Uterus (tissue), 4 donors: ENCODE results near the gene FNDC5. TPM values are rescaled to one million over a fixed set of nuclear protein-coding genes. Genes with fewer than 3 reads are reported as not detected.

Experiments
- DNase-seq, 2 donors: peaks; one replicate each; pipeline ENCODE4 v3.0.0-alpha.2; 2019 to 2020
- H3K27ac ChIP-seq, 2 donors: fragments of 200-600 bp; sonication (generic); 1 replicate in 1 of 2; 2 replicates in 1 of 2; pipeline ENCODE4 v1.5.1; 2016 to 2018
- H3K27me3 ChIP-seq, 2 donors: fragments of 200-600 bp; sonication (generic); one replicate each; pipeline ENCODE4 v1.5.1; 2018 to 2019; ENCODE audit warnings: control low read depth in 1 of 2
- H3K36me3 ChIP-seq, 2 donors: fragments of 200-600 bp; sonication (generic); one replicate each; pipeline ENCODE4 v1.5.1; 2019; ENCODE audit warnings: control low read depth in 1 of 2
- H3K4me1 ChIP-seq, 2 donors: fragments of 200-600 bp; sonication (generic); one replicate each; pipeline ENCODE4 v1.5.1; 2018 to 2019; ENCODE audit warnings: control low read depth in 1 of 2
- H3K4me3 ChIP-seq, 2 donors: fragments of 200-600 bp; sonication (generic); 1 replicate in 1 of 2; 2 replicates in 1 of 2; pipeline ENCODE4 v1.5.1; 2018 to 2019; ENCODE audit warnings: mild to moderate bottlenecking in 1 of 2
- H3K9me3 ChIP-seq, 2 donors: fragments of 200-600 bp; sonication (generic); one replicate each; pipeline ENCODE4 v1.5.1; 2019; ENCODE audit warnings: control low read depth in 1 of 2
- POLR2A ChIP-seq, 2 donors: fragments of 450-650 bp; IDR thresholded peaks; one replicate each; pipeline ENCODE4 v1.6.1; 2016; ENCODE audit warnings: antibody characterized with exemption in 2 of 2, mild to moderate bottlenecking in 1 of 2, moderate library complexity in 1 of 2
- intact Hi-C: fragments of 100-400 bp; cut with DNase I; formaldehyde crosslinking; loops from one replicate; pipeline ENCODE4 v1.15.1; 2023; ENCODE audit warnings: low total_unique reads
- total RNA-seq, 4 donors: library from RNA; depleted of rRNA in 3 of 4; stranded (reverse); fragments of >200 nt in 3 of 4; gene quantifications; one replicate each; pipeline versions ENCODE4 v1.1.0 to v1.2.4, GENCODE V29; 2014 to 2023
- TF ChIP-seq, protein P1 (sequence below), 4 experiments: fragments of 200-600 bp in 2 of 4; fragments of 450-650 bp in 2 of 4; sonication (generic) in 2 of 4; IDR thresholded peaks; one replicate each; pipeline ENCODE4 v1.5.1; 2016 to 2019; ENCODE audit warnings: antibody characterized with exemption in 4 of 4, mild to moderate bottlenecking in 2 of 4, moderate library complexity in 1 of 4
- donor health status: DM: yes; HTN: yes; CAD: no.

FNDC5 gene
- total RNA-seq, 4 donors from 2014 or later = 1.2 to 71.1 (median 3.7) TPM; not detected in 1

DNA sequence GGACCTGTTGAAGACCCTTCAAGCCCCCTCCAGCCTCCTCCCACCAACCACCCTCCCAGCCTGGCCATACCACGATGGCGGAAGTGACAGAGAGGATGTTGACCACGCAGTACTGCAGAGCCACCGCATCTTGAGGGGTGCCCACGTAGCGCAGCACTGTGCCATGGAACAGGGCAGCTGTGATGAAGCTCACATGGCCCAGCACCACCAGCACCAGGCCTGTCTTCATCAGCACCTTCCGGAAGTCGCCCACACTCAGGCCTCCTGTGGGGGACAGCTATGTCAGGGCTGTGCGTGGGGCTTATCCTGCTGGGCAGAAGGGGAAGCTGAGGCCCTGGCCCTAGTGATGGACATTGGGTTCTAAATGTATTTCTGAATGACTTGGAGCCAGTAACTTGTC is 27.3 kb upstream of the FNDC5 start:
- H3K36me3 ChIP-seq = no peaks in the 10 kb centered on the region
- TF ChIP-seq POLR2A (IDR thresholded peaks at IDR 0.05) = no peak
- TF ChIP-seq, protein P1, sequence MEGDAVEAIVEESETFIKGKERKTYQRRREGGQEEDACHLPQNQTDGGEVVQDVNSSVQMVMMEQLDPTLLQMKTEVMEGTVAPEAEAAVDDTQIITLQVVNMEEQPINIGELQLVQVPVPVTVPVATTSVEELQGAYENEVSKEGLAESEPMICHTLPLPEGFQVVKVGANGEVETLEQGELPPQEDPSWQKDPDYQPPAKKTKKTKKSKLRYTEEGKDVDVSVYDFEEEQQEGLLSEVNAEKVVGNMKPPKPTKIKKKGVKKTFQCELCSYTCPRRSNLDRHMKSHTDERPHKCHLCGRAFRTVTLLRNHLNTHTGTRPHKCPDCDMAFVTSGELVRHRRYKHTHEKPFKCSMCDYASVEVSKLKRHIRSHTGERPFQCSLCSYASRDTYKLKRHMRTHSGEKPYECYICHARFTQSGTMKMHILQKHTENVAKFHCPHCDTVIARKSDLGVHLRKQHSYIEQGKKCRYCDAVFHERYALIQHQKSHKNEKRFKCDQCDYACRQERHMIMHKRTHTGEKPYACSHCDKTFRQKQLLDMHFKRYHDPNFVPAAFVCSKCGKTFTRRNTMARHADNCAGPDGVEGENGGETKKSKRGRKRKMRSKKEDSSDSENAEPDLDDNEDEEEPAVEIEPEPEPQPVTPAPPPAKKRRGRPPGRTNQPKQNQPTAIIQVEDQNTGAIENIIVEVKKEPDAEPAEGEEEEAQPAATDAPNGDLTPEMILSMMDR (IDR thresholded peaks at IDR 0.05) = no peak
- no peak for DNase-seq
- H3K9me3 ChIP-seq = no peaks in the 10 kb centered on the region
- H3K27me3 ChIP-seq = no peaks in the 10 kb centered on the region
- H3K4me1 ChIP-seq = peaks cover 0 to 12% of the 10 kb centered on the region in 2 donors
- no peak overlapping the region for H3K4me3 ChIP-seq
- H3K27ac ChIP-seq = no peak overlapping the region
- intact Hi-C loops = no loop called here

DNA sequence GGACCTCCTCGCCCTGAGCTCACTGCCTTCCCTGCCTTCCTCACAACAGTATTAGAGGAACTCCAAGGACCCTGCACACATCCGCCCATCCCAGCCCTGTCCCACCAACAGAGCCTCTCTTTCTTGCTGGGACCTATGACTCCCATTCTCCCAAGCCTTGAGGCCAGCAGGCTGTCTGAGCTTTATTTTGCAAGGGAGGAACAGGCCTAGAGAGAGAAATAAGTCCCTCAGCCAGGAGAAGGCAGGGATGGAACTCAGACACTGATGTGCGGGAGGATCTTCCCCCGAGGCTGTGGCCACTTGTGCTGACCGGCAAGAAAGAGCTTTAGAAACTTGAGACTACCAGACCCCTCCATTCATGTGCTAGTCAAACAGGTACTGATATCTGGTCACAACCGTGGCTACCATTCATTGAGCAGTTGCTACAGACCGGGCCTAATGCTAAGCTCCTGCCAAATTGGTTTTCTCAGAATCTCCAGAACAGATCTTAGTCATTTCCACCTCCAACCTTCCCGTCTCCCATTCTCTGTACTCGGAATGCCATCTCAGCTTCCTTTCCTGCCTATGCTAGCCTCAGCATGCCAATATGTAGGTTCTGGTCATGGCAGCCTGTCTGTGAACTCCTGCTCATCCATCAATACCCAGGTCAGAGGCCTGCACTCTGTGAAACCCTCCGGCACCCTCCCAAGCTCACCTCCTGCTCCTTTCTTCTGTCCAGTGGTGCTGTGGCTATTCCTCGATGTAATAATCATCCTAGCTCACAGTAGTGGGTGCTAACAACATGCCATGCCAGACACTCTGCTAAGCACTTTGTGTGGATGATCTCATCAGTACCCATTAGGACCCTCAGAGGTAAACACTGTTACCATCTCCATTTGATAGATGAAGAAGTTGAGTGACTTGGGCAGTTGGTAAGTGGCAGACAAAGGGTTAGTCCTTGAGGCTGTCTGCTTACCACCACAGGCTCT is 26.7 kb upstream of the FNDC5 start:
- Histone ChIP-seq H3K9me3 (no peaks in the 10 kb centered on the region), H3K27me3 (no peaks in the 10 kb centered on the region), H3K27ac (no peak overlapping the region), H3K36me3 (no peaks in the 10 kb centered on the region), H3K4me1 (peaks cover 0 to 16% of the 10 kb centered on the region in 2 donors), H3K4me3 (no peak overlapping the region)
- DNase-seq = no peak
- intact Hi-C loops = no loop called here
- TF ChIP-seq, protein P1 (IDR thresholded peaks at IDR 0.05) = no peak
- TF ChIP-seq POLR2A (IDR thresholded peaks at IDR 0.05) = no peak

DNA sequence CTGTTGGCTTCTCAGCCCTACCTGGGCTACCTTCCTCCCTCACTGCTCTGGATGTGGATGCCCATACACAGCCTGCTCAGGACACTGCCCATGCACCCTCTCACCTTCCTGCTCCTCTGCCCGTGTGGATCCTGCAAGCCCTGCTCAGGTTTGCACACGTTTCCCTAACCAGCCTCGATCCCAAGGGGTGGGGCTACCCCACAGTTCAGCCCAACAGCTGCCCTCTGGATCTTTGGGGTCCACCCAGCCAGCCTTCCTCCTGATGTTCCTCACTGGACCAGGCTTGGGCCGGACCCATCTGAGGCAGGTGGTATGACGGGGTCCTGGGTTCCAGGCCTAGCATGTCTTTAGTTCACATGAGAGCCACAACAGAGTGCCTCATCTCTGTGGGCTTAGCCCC is 25.7 kb upstream of the FNDC5 start:
- H3K9me3 ChIP-seq = no peaks in the 10 kb centered on the region
- no peaks in the 10 kb centered on the region for H3K36me3 ChIP-seq
- no peak overlapping the region for H3K27ac ChIP-seq
- no peak overlapping the region for H3K4me3 ChIP-seq
- H3K4me1 ChIP-seq = peaks cover 0 to 16% of the 10 kb centered on the region in 2 donors
- no peak for TF ChIP-seq POLR2A (IDR thresholded peaks at IDR 0.05)
- TF ChIP-seq, protein P1 (IDR thresholded peaks at IDR 0.05) = no peak
- no peaks in the 10 kb centered on the region for H3K27me3 ChIP-seq
- DNase-seq = no peak
- intact Hi-C loops = no loop called here

DNA sequence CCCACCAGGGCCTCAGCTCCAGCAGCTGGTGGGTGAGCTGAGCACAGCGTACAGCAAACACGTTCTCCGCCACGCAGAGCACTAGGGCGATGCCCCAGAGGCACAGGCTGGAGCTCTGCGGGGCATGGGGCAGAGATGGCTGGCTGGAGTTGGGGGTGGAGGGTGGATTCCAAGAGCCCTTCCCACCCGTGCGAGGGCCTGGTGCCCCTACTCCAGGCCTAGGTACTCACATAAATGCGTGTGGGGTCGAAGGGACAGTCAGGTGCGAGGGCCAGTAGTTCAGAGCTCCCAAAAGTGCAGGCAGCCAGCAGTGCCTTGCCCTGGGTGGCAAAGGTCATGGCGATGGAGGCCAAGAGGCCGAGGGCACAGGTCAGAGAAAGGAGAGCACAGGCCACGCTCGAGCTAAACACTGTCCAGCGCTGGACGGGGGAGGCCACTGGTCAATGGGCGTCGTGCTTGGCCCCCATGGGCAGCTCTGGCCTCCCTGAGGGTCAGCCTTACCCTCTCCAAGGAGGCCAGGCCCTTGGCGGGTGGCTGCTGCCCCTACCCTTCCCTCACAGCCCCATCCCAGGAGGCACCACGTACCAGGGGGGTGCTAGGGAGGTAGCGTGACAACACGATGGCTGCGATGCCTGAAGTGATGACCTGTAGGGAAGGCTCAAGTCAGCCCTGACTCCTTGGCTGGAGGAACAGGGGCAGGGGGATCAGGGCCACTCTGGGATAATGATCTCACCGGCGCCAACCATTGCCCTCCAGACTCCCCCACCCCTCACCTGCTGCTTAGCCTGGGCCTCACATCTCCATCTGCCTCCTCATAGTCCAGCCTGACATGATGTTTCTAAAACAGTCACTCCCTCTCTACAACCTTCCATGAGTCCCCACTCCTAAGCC is 24.9 kb upstream of the FNDC5 start:
- no peaks in the 10 kb centered on the region for H3K9me3 ChIP-seq
- DNase-seq = no peak
- TF ChIP-seq, protein P1 (IDR thresholded peaks at IDR 0.05) = no peak
- no peaks in the 10 kb centered on the region for H3K36me3 ChIP-seq
- no peak overlapping the region for H3K27ac ChIP-seq
- H3K4me3 ChIP-seq = no peak overlapping the region
- intact Hi-C loops = no loop called here
- H3K27me3 ChIP-seq = no peaks in the 10 kb centered on the region
- peaks cover 0 to 12% of the 10 kb centered on the region in 2 donors for H3K4me1 ChIP-seq
